Measurements from ENCODE around the gene AGMO.
"Not testable (repeated sequence)": the region's sequence is repeated elsewhere in the genome, so short reads cannot be mapped to it uniquely, and the experiment has no call there.

AGMO gene

DNA sequence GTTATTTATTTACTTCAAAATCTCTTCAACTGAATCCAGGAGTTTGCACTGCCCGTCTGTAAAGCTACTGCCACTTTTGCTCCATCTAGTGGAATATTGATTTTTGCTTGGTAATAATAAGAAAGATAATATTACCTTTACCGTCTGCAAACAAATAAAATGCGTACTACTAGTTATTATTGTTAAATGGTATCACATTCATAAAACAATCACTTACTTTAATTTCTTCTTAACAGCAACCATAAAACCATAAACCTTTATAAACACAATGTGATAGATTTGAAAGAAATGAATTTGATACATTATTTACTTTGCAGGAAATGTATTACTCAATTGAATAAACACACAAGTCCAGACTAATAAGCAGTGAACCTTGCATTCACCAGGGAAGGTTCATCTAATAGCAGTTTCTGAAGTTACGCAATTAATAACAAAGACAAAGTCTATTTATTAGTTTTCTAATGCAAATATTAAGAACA is 6.4 kb downstream of the AGMO start:
- H3K4me1 ChIP-seq (ENCODE audit: control insufficient read depth, insufficient read depth, low read depth, low read length), result no peaks in the 10 kb centered on the region
- no peak overlapping the region for H3K4ac ChIP-seq (ENCODE audit: low read depth in 1 of 2, low read length in 2 of 2)

DNA sequence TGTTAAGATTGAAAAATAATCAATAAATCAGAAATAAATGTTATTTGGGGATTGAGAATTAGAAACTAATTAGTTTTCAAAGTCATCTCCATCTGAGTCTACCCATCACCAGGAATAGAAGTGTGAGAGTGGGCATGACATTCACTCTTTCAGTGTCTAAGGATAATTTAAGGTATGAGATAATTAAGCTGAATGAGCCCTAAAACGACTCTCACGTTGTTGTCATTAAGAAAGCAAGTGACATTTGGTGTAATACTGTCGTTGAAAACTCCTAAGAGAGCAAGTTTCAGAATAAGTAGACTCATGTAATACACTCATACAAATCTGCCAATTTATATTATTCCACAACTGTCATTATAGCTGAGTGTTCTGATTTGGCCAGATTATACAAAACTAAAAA is 7.1 kb downstream of the AGMO start:
- Histone ChIP-seq H3K18ac (ENCODE audit: low read depth in 1 of 2, low read length in 2 of 2) (no peak overlapping the region), H3K4me2 (ENCODE audit: low read length, poor library complexity, severe bottlenecking) (no peak overlapping the region), H3K27me3 (ENCODE audit: control insufficient read depth in 1 of 2, insufficient read depth in 1 of 2, low read length in 2 of 2) (no peaks in the 10 kb centered on the region), H3K4me1 (ENCODE audit: control insufficient read depth, insufficient read depth, low read depth, low read length) (no peaks in the 10 kb centered on the region), H2BK120ac (ENCODE audit: low read depth, low read length) (no peak overlapping the region), H4K91ac (ENCODE audit: low read length) (no peak overlapping the region), H3K36me3 (ENCODE audit: control insufficient read depth in 1 of 2, insufficient read depth in 2 of 2, low read depth in 1 of 2, low read length in 2 of 2) (no peaks in the 10 kb centered on the region), H3K23ac (ENCODE audit: low read length in 2 of 2) (no peak overlapping the region), H3K9ac (ENCODE audit: low read length) (peak overlapping the region; percentile 76), H3K4ac (ENCODE audit: low read depth in 1 of 2, low read length in 2 of 2) (no peak overlapping the region), H3K14ac (ENCODE audit: low read length in 2 of 2) (no peak overlapping the region), H2BK15ac (ENCODE audit: low read depth, poor library complexity, severe bottlenecking) (no peak overlapping the region), H2AFZ (ENCODE audit: low read depth, low read length) (no peak overlapping the region), H2AK5ac (ENCODE audit: low read length, severe bottlenecking) (no peak overlapping the region), H2BK5ac (ENCODE audit: low read depth, low read length, poor library complexity, severe bottlenecking) (no peak overlapping the region), H3K9me3 (ENCODE audit: control insufficient read depth, low read length) (no peaks in the 10 kb centered on the region), H3K27ac (ENCODE audit: low read length, poor library complexity, severe bottlenecking) (no peak overlapping the region), H2BK12ac (ENCODE audit: low read length in 2 of 2) (no peak overlapping the region), H3K79me1 (replicated peaks; ENCODE audit: low read length, poor library complexity, severe bottlenecking) (no peaks in the 10 kb centered on the region), H4K8ac (ENCODE audit: low read length) (no peak overlapping the region), H3K4me3 (ENCODE audit: insufficient read depth in 1 of 2, low read depth in 1 of 2, low read length in 2 of 2) (peak overlapping the region in 1 of 2 experiments; percentile 21)
- no peak for DNase-seq
- no CpG with 5 or more reads among the region's 3 CpGs for WGBS

More for the DNA sequence above, 6.4 kb downstream of the AGMO start:
- Histone ChIP-seq H3K36me3 (ENCODE audit: control insufficient read depth in 1 of 2, insufficient read depth in 2 of 2, low read depth in 1 of 2, low read length in 2 of 2) (no peaks in the 10 kb centered on the region), H3K14ac (ENCODE audit: low read length in 2 of 2) (no peak overlapping the region), H3K79me1 (replicated peaks; ENCODE audit: low read length, poor library complexity, severe bottlenecking) (no peaks in the 10 kb centered on the region), H3K9ac (ENCODE audit: low read length) (peak overlapping the region; percentile 88), H4K91ac (ENCODE audit: low read length) (no peak overlapping the region), H3K27me3 (ENCODE audit: control insufficient read depth in 1 of 2, insufficient read depth in 1 of 2, low read length in 2 of 2) (no peaks in the 10 kb centered on the region), H3K23ac (ENCODE audit: low read length in 2 of 2) (no peak overlapping the region), H4K8ac (ENCODE audit: low read length) (no peak overlapping the region), H2AK5ac (ENCODE audit: low read length, severe bottlenecking) (no peak overlapping the region), H3K18ac (ENCODE audit: low read depth in 1 of 2, low read length in 2 of 2) (no peak overlapping the region), H3K27ac (ENCODE audit: low read length, poor library complexity, severe bottlenecking) (no peak overlapping the region), H2AFZ (ENCODE audit: low read depth, low read length) (no peak overlapping the region), H3K9me3 (ENCODE audit: control insufficient read depth, low read length) (no peaks in the 10 kb centered on the region), H2BK5ac (ENCODE audit: low read depth, low read length, poor library complexity, severe bottlenecking) (no peak overlapping the region), H2BK15ac (ENCODE audit: low read depth, poor library complexity, severe bottlenecking) (no peak overlapping the region), H3K4me2 (ENCODE audit: low read length, poor library complexity, severe bottlenecking) (no peak overlapping the region), H2BK120ac (ENCODE audit: low read depth, low read length) (no peak overlapping the region), H2BK12ac (ENCODE audit: low read length in 2 of 2) (no peak overlapping the region), H3K4me3 (ENCODE audit: insufficient read depth in 1 of 2, low read depth in 1 of 2, low read length in 2 of 2) (no peak overlapping the region)
- no CpG with 5 or more reads among the region's 4 CpGs for WGBS
- DNase-seq, result peak; percentile 15

DNA sequence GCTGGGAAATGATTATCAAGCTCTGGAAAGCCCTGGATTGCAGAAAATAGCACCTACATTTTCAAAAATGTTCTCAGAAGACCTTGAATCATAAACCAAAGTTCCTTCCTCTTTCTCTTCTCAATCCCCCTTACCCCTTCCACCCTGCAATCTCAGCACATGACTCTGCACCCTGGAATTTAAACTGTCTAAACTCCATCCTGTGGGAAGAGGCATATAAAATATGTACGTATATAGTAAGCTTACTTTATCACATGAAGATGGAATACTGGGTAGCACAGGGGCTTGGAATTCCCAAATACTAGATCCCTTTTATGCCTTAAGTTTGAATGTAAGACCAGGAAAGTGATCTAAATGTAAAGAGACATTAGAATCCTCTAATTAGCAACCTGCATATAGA is 7.7 kb downstream of the AGMO start:
- no peak overlapping the region for H3K4me2 ChIP-seq (ENCODE audit: low read length, poor library complexity, severe bottlenecking)
- no peak overlapping the region for H2AFZ ChIP-seq (ENCODE audit: low read depth, low read length)
- no peak overlapping the region for H3K23ac ChIP-seq (ENCODE audit: low read length in 2 of 2)
- no peaks in the 10 kb centered on the region for H3K9me3 ChIP-seq (ENCODE audit: control insufficient read depth, low read length)
- H3K18ac ChIP-seq (ENCODE audit: low read depth in 1 of 2, low read length in 2 of 2), result no peak overlapping the region
- H2BK5ac ChIP-seq (ENCODE audit: low read depth, low read length, poor library complexity, severe bottlenecking), result no peak overlapping the region
- no peak overlapping the region for H3K4me3 ChIP-seq (ENCODE audit: insufficient read depth in 1 of 2, low read depth in 1 of 2, low read length in 2 of 2)
- no peak overlapping the region for H3K27ac ChIP-seq (ENCODE audit: low read length, poor library complexity, severe bottlenecking)
- H2AK5ac ChIP-seq (ENCODE audit: low read length, severe bottlenecking), result no peak overlapping the region
- no peaks in the 10 kb centered on the region for H3K4me1 ChIP-seq (ENCODE audit: control insufficient read depth, insufficient read depth, low read depth, low read length)
- H3K14ac ChIP-seq (ENCODE audit: low read length in 2 of 2), result no peak overlapping the region
- H2BK12ac ChIP-seq (ENCODE audit: low read length in 2 of 2), result no peak overlapping the region
- H3K27me3 ChIP-seq (ENCODE audit: control insufficient read depth in 1 of 2, insufficient read depth in 1 of 2, low read length in 2 of 2), result no peaks in the 10 kb centered on the region
- peak; percentile 34 for DNase-seq
- H3K4ac ChIP-seq (ENCODE audit: low read depth in 1 of 2, low read length in 2 of 2), result no peak overlapping the region
- H2BK120ac ChIP-seq (ENCODE audit: low read depth, low read length), result no peak overlapping the region
- peak overlapping the region; percentile 76 for H3K9ac ChIP-seq (ENCODE audit: low read length)
- no peak overlapping the region for H4K91ac ChIP-seq (ENCODE audit: low read length)
- no peaks in the 10 kb centered on the region for H3K79me1 ChIP-seq (replicated peaks; ENCODE audit: low read length, poor library complexity, severe bottlenecking)
- no peaks in the 10 kb centered on the region for H3K36me3 ChIP-seq (ENCODE audit: control insufficient read depth in 1 of 2, insufficient read depth in 2 of 2, low read depth in 1 of 2, low read length in 2 of 2)
- WGBS, result no CpG with 5 or more reads among the region's 1 CpG
- H4K8ac ChIP-seq (ENCODE audit: low read length), result no peak overlapping the region
- no peak overlapping the region for H2BK15ac ChIP-seq (ENCODE audit: low read depth, poor library complexity, severe bottlenecking)

DNA sequence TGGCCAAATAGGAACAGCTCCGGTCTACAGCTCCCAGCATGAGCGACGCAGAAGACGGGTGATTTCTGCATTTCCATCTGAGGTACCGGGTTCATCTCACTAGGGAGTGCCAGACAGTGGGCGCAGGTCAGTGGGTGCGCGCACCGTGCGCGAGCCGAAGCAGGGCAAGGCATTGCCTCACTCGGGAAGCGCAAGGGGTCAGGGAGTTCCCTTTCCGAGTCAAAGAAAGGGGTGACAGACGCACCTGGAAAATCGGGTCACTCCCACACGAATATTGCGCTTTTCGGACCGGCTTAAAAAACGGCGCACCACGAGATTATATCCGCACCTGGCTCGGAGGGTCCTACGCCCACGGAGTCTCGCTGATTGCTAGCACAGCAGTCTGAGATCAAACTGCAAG is 14.5 kb downstream of the AGMO start:
- H3K27ac ChIP-seq (ENCODE audit: low read length, poor library complexity, severe bottlenecking); H3K14ac ChIP-seq (ENCODE audit: low read length in 2 of 2); H4K8ac ChIP-seq (ENCODE audit: low read length); H3K27me3 ChIP-seq (ENCODE audit: control insufficient read depth in 1 of 2, insufficient read depth in 1 of 2, low read length in 2 of 2); H3K4me3 ChIP-seq (ENCODE audit: insufficient read depth in 1 of 2, low read depth in 1 of 2, low read length in 2 of 2); H2AK5ac ChIP-seq (ENCODE audit: low read length, severe bottlenecking); H2AFZ ChIP-seq (ENCODE audit: low read depth, low read length); H4K91ac ChIP-seq (ENCODE audit: low read length); DNase-seq; H2BK12ac ChIP-seq (ENCODE audit: low read length in 2 of 2); H3K9me3 ChIP-seq (ENCODE audit: control insufficient read depth, low read length); H3K4ac ChIP-seq (ENCODE audit: low read depth in 1 of 2, low read length in 2 of 2); H3K36me3 ChIP-seq (ENCODE audit: control insufficient read depth in 1 of 2, insufficient read depth in 2 of 2, low read depth in 1 of 2, low read length in 2 of 2); H3K9ac ChIP-seq (ENCODE audit: low read length); H3K4me1 ChIP-seq (ENCODE audit: control insufficient read depth, insufficient read depth, low read depth, low read length); H3K79me1 ChIP-seq (replicated peaks; ENCODE audit: low read length, poor library complexity, severe bottlenecking); H3K18ac ChIP-seq (ENCODE audit: low read depth in 1 of 2, low read length in 2 of 2); H2BK120ac ChIP-seq (ENCODE audit: low read depth, low read length); H2BK5ac ChIP-seq (ENCODE audit: low read depth, low read length, poor library complexity, severe bottlenecking); H3K23ac ChIP-seq (ENCODE audit: low read length in 2 of 2); H3K4me2 ChIP-seq (ENCODE audit: low read length, poor library complexity, severe bottlenecking); H2BK15ac ChIP-seq (ENCODE audit: low read depth, poor library complexity, severe bottlenecking): not testable (repeated sequence)
- WGBS, result 75% methylated on average over 19 of the region's 29 CpGs

Measured in mesenchymal stem cell (in vitro differentiated cells and primary cell).